Epithelial cell of esophagus (primary cell): ENCODE measurements around the gene ADGRL2.

ENCODE experiments used
- DNase-seq: peaks from one replicate; pipeline ENCODE4 v3.0.0; 2010; ENCODE audit warnings: low read depth
- H3K4me3 ChIP-seq: 2 replicates; pipeline ENCODE4 v1.5.1; 2011; ENCODE audit warnings: mild to moderate bottlenecking, low read length, control low read depth
- TF ChIP-seq, protein P1 (sequence below): IDR thresholded peaks from 2 replicates; pipeline ENCODE4 v1.5.1; 2011; ENCODE audit warnings: low read depth, mild to moderate bottlenecking, low read length, control low read depth, inconsistent platforms; ENCODE audit not compliant: insufficient read depth; ENCODE audit errors: missing control alignments

ADGRL2 gene

DNA sequence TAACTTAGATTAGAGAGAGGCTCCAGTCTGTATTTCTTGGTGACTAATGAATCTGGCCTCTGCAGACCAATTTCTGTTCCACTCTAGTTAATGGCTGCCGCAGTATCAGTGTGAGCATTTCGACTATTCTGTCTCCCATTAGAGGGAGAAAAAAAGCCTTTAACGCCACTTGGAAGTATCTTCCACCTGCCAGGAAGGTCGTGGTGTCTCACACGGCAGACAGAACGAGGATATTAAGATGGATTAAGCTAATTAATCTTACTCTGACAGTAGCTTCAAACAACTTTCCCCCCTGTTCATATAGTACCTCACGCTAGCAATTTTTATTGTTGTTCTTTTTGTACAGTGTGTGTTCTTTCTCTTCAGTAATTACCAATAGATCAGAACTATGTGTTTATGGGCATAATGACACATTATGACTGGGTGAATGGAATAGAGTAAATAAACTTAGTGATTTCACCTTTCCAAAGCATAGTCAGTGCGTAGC is 153.8 kb downstream of the ADGRL2 start:
- DNase-seq: peak; percentile 5

DNA sequence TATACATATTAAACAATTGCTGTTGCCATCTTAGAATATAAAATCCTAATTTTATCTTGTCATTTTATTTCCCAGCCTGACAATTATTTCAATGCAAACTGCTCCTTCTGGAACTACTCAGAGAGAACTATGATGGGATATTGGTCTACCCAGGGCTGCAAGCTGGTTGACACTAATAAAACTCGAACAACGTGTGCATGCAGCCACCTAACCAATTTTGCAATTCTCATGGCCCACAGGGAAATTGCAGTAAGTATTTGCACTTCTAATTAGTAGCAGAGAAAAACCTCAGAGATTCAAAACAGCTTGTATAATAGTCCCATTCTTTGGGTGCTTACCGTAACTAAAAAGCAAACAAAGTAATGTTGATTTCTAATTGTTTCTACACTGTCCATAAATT is 167.2 kb downstream of the ADGRL2 start:
- no peak overlapping the region for H3K4me3 ChIP-seq

More for the DNA sequence above, 153.8 kb downstream of the ADGRL2 start:
- H3K4me3 ChIP-seq: no peak overlapping the region
- TF ChIP-seq, protein P1, sequence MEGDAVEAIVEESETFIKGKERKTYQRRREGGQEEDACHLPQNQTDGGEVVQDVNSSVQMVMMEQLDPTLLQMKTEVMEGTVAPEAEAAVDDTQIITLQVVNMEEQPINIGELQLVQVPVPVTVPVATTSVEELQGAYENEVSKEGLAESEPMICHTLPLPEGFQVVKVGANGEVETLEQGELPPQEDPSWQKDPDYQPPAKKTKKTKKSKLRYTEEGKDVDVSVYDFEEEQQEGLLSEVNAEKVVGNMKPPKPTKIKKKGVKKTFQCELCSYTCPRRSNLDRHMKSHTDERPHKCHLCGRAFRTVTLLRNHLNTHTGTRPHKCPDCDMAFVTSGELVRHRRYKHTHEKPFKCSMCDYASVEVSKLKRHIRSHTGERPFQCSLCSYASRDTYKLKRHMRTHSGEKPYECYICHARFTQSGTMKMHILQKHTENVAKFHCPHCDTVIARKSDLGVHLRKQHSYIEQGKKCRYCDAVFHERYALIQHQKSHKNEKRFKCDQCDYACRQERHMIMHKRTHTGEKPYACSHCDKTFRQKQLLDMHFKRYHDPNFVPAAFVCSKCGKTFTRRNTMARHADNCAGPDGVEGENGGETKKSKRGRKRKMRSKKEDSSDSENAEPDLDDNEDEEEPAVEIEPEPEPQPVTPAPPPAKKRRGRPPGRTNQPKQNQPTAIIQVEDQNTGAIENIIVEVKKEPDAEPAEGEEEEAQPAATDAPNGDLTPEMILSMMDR: no peak

DNA sequence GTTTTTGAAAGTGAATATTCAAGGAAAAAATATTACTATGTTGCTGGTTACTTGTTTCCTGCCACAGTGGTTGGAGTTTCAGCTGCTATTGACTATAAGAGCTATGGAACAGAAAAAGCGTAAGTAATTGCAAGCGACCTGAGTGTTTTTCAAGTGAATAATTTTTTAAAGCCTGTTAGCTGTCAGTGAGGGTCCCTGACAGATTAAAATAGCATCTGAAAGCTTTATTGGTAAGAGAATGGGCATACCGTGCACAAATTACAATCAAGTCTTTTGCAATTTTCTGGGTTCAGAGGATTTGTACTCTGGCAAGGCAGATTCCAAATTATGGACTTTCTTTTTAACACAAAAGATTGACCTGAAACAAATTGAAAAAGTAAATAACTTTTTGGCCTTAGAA is 169.7 kb downstream of the ADGRL2 start:
- DNase-seq: no peak
- TF ChIP-seq, protein P1: no peak
- no peak overlapping the region for H3K4me3 ChIP-seq

More for the DNA sequence above, 167.2 kb downstream of the ADGRL2 start:
- no peak for DNase-seq
- TF ChIP-seq, protein P1: no peak

DNA sequence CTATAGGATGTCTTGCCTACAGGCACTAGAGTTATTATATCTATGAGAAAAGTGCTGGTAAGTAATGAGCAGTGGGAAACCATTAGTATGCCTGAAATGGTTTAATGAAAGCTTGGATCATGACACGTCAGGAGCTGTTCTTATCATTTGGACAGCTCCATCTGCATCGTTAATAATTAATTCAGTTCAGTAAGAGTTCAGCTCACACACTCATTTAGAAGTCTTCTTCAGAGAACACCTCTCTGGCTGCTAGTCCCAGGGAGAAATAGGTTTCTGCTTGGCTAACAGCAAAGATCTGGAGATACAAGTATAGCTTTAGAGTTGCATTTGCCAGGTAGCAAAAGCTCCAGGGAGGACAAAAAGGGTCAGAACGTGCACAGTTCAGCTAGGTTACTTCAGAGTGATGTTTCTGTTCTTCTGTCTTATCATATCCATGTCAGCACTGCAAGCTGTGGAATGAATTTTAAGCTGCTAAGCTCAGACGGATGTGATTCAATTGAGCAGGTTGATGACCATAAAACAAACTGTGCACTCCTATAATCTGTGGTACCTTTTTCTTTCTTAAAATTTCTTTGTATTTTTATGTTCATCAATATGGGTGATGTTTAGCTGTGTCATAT is 173.6 kb downstream of the ADGRL2 start:
- TF ChIP-seq, protein P1: no peak
- no peak overlapping the region for H3K4me3 ChIP-seq
- DNase-seq: no peak

DNA sequence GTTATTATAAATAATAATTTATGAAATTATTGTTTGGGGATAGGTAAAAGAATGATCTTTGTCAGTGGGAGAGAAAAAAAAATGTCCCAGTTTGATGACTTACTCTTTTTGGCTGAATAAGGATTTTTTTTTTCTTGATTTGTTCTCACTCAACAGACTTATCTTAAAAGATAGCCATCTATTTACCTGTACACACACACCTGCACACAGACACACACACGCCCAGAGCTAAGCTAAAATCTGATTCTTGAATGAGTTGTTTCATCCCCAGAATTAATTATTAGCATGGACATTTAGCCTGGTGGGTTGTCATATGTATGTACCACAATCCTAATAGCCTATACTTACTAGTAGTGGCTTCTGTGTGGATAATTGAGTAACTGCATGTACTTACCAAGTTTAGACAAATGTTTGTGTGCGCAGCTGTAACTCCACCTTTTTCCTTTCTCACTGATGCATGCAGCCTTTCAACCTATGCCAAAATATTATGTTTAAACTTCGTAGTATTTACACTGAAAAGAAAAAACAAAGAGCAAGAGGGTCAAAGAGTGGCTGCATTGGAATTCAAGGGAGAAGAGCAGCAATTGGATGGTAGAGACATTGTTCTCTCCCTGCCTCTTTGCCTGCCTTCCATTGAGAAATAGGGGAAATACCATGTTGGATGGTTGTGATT is 174.3 kb downstream of the ADGRL2 start:
- TF ChIP-seq, protein P1: no peak
- no peak overlapping the region for H3K4me3 ChIP-seq
- no peak for DNase-seq

DNA sequence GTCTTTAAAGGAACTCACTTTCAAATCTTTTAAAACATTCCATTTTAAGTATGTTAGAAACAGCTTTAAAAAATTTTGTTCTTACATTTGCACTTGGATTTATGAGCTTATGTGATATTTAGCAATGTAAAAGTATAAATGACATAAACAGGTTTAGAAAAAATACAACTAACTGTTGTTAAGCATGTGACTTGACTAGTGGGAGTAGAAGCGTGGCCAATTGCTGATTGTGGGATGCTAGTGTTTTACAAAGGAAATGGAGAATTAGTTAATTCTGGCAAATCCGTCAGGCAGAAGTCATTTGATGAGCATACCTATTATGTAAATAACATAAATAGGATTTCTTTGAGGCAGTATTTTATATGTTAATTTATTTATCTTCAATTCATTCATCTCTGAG is 175.8 kb downstream of the ADGRL2 start:
- DNase-seq: no peak
- no peak overlapping the region for H3K4me3 ChIP-seq
- TF ChIP-seq, protein P1: no peak

DNA sequence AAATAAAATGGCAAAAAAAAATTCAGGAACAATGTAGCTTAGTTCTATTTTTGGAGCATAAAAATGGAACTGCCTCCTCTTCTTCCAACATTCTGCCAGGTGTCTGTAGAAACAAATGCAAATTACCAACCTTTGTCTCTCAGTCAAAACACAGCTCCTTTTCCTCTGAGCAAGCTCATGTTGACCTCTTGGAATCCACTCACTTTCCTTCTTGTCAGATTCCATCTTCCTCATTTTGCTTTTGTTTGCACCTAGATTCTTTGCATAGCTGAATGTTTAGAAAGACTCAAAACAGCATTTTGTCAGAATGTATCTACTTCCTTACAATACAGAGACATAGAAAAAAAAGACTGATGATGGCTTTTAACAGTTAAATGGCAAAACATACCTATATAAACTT is 178.2 kb downstream of the ADGRL2 start:
- TF ChIP-seq, protein P1: no peak
- no peak for DNase-seq
- H3K4me3 ChIP-seq: no peak overlapping the region
